Neuronal stem cell (in vitro differentiated cells): ENCODE data around the gene ZMIZ2.

Source experiments
- DNase-seq: peaks from one replicate; pipeline ENCODE4 v3.0.0-alpha.2; 2013; ENCODE audit warnings: low spot score
- H2AFZ ChIP-seq: one replicate; pipeline ENCODE4 v1.6.1; 2013; ENCODE audit warnings: mild to moderate bottlenecking, low read length, inconsistent platforms
- H2AK5ac ChIP-seq: 2 replicates; pipeline ENCODE4 v1.6.1; 2013; ENCODE audit warnings: low read depth, mild to moderate bottlenecking, inconsistent platforms, low read length, moderate library complexity, mixed read lengths
- H2BK120ac ChIP-seq: 2 replicates; pipeline ENCODE4 v1.6.1; 2013; ENCODE audit warnings: low read depth, mild to moderate bottlenecking, inconsistent platforms, low read length, moderate library complexity, mixed read lengths
- H2BK12ac ChIP-seq: one replicate; pipeline ENCODE4 v1.6.1; 2013; ENCODE audit warnings: low read length, inconsistent platforms
- H2BK15ac ChIP-seq: 2 replicates; pipeline ENCODE4 v1.6.1; 2013; ENCODE audit warnings: mild to moderate bottlenecking, low read length, inconsistent platforms, mixed read lengths
- H2BK5ac ChIP-seq: one replicate; pipeline ENCODE4 v1.6.1; 2013; ENCODE audit warnings: inconsistent platforms, mild to moderate bottlenecking, low read length, moderate library complexity
- H3K14ac ChIP-seq: one replicate; pipeline ENCODE4 v1.6.1; 2013; ENCODE audit warnings: low read length, inconsistent platforms
- H3K18ac ChIP-seq: 2 replicates; pipeline ENCODE4 v1.6.1; 2013; ENCODE audit warnings: low read length, inconsistent platforms
- H3K23ac ChIP-seq: 2 replicates; pipeline ENCODE4 v1.6.1; 2013; ENCODE audit warnings: low read depth, mild to moderate bottlenecking, mixed read lengths, low read length, inconsistent platforms; ENCODE audit not compliant: poor library complexity
- H3K27ac ChIP-seq: replicated peaks from 3 replicates; pipeline ENCODE4 v1.5.1; 2013; ENCODE audit warnings: low read length, inconsistent platforms
- H3K27me3 ChIP-seq, 3 experiments: 2 replicates each; pipeline ENCODE4 v1.6.1; 2013; ENCODE audit warnings: low read length in 3 of 3, mild to moderate bottlenecking in 2 of 3, inconsistent platforms in 1 of 3, low read depth in 1 of 3, mixed read lengths in 1 of 3, moderate library complexity in 1 of 3; ENCODE audit not compliant: control insufficient read depth in 3 of 3, insufficient read depth in 3 of 3
- H3K36me3 ChIP-seq, 2 donors: replicated peaks in 1 of 2; 2 replicates each; pipeline ENCODE4 v1.6.1; 2013; ENCODE audit warnings: low read length in 2 of 2; ENCODE audit not compliant: control insufficient read depth in 2 of 2, insufficient read depth in 2 of 2
- H3K4ac ChIP-seq: 2 replicates; pipeline ENCODE4 v1.6.1; 2013; ENCODE audit warnings: inconsistent platforms, mild to moderate bottlenecking, low read length, moderate library complexity
- H3K4me1 ChIP-seq, 2 donors: 1 replicate in 1 of 2; 2 replicates in 1 of 2; pipeline ENCODE4 v1.6.1; 2013; ENCODE audit warnings: low read length in 2 of 2, low read depth in 1 of 2; ENCODE audit not compliant: control insufficient read depth in 2 of 2, insufficient read depth in 1 of 2
- H3K4me2 ChIP-seq: one replicate; pipeline ENCODE4 v1.6.1; 2013; ENCODE audit warnings: mild to moderate bottlenecking, low read length, inconsistent platforms; ENCODE audit not compliant: insufficient read depth, poor library complexity, severe bottlenecking
- H3K4me3 ChIP-seq, 2 donors: 2 replicates each; pipeline ENCODE4 v1.5.1; 2013; ENCODE audit warnings: low read length in 2 of 2, mild to moderate bottlenecking in 2 of 2, inconsistent platforms in 1 of 2, moderate library complexity in 1 of 2
- H3K79me1 ChIP-seq: one replicate; pipeline ENCODE4 v1.6.1; 2013; ENCODE audit warnings: low read depth, mild to moderate bottlenecking, inconsistent platforms, low read length, moderate library complexity
- H3K9ac ChIP-seq: one replicate; pipeline ENCODE4 v1.6.1; 2013; ENCODE audit warnings: mild to moderate bottlenecking, low read depth, low read length, inconsistent platforms; ENCODE audit not compliant: poor library complexity
- H3K9me3 ChIP-seq, 2 donors: replicated peaks in 1 of 2; 2 replicates each; pipeline versions ENCODE3 to v1.6.1; 2013; ENCODE audit warnings: low read length in 2 of 2, mild to moderate bottlenecking in 2 of 2, inconsistent platforms in 1 of 2, low read depth in 1 of 2, mixed read lengths in 1 of 2, moderate library complexity in 1 of 2; ENCODE audit not compliant: control insufficient read depth in 2 of 2, insufficient read depth in 1 of 2
- H4K8ac ChIP-seq: one replicate; pipeline ENCODE4 v1.6.1; 2013; ENCODE audit warnings: low read depth, mild to moderate bottlenecking, inconsistent platforms, low read length, moderate library complexity
- H4K91ac ChIP-seq: one replicate; pipeline ENCODE4 v1.6.1; 2013; ENCODE audit warnings: low read length, low read depth, mild to moderate bottlenecking, inconsistent platforms; ENCODE audit not compliant: poor library complexity
- WGBS, 2 donors: extraction: QIAGEN DNeasy Blood & Tissue Kit; methylation state at CpG; one replicate each; pipeline ENCODE4 v1.1.7; 2013; ENCODE audit warnings: missing lambda C conversion rate in 2 of 2, mixed read lengths in 1 of 2; ENCODE audit not compliant: insufficient read length in 2 of 2, insufficient replicate concordance in 1 of 2; ENCODE audit errors: extremely low coverage in 2 of 2; 5-methylcytosine and 5-hydroxymethylcytosine counted together

Gene ZMIZ2

GRCh38 chr7:44755698-44756627, 7.3 kb downstream of the ZMIZ2 start:
- Histone ChIP-seq H3K4me3 (no peak overlapping the region), H3K27me3 (no peaks in the 10 kb centered on the region)

DNA sequence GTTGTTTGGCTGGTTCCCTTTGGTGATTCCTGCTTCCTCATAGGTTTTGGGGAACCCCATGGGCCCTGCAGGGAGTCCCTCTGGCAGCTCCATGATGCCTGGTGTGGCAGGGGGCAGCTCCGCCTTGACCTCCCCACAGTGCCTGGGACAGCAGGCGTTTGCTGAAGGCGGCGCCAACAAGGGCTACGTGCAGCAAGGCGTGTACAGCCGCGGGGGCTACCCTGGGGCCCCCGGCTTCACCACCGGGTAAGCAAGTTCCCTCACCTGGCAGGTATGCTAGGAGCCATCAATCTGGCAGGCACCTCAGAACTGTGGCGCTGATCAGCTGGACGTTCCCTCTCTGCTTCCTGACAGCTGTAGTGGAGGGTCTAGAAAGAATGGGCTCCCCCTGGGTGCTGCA, 8.3 kb downstream of the ZMIZ2 start:
- no CpG with 5 or more reads among the region's 12 CpGs for WGBS, 2 donors
- Histone ChIP-seq H3K4me3 (no peak overlapping the region), H3K14ac (no peak overlapping the region)

More at GRCh38 chr7:44755698-44756627, 7.3 kb downstream of the ZMIZ2 start:
- Histone ChIP-seq H2AK5ac (no peak overlapping the region), H3K36me3 (peaks cover 29 to 48% of the 10 kb centered on the region in 2 donors), H3K23ac (peak overlapping the region; percentile 55), H3K27ac (no peak overlapping the region), H4K8ac (peak overlapping the region; percentile 23), H2BK120ac (no peak overlapping the region), H2BK12ac (no peak overlapping the region), H3K9ac (no peak overlapping the region), H3K79me1 (peaks cover 7% of the 10 kb centered on the region), H2BK15ac (no peak overlapping the region), H4K91ac (no peak overlapping the region), H3K9me3 (no peaks in the 10 kb centered on the region), H2AFZ (no peak overlapping the region), H3K14ac (no peak overlapping the region), H2BK5ac (peak overlapping the region; percentile 89), H3K4me1 (peaks cover 3 to 10% of the 10 kb centered on the region in 2 donors), H3K18ac (peak overlapping the region; percentile 28), H3K4me2 (no peak overlapping the region), H3K4ac (no peak overlapping the region)
- DNase-seq: no peak
- no CpG with 5 or more reads among the region's 17 CpGs for WGBS, 2 donors

GRCh38 chr7:44757311-44757710, 8.7 kb downstream of the ZMIZ2 start:
- no peak for DNase-seq
- no peak overlapping the region for H3K23ac ChIP-seq
- H2BK5ac ChIP-seq: no peak overlapping the region
- no peak overlapping the region for H3K9ac ChIP-seq
- peaks cover 4% of the 10 kb centered on the region for H3K79me1 ChIP-seq
- no peaks in the 10 kb centered on the region for H3K27me3 ChIP-seq
- WGBS, 2 donors: no CpG with 5 or more reads among the region's 10 CpGs
- no peak overlapping the region for H3K4me2 ChIP-seq
- H2BK12ac ChIP-seq: no peak overlapping the region
- no peak overlapping the region for H3K18ac ChIP-seq
- no peak overlapping the region for H3K4me3 ChIP-seq
- H3K14ac ChIP-seq: no peak overlapping the region
- H4K91ac ChIP-seq: no peak overlapping the region
- H4K8ac ChIP-seq: no peak overlapping the region
- no peak overlapping the region for H2BK15ac ChIP-seq
- no peak overlapping the region for H2AFZ ChIP-seq
- H3K9me3 ChIP-seq: no peaks in the 10 kb centered on the region
- no peak overlapping the region for H2AK5ac ChIP-seq
- H3K36me3 ChIP-seq: peaks cover 36 to 53% of the 10 kb centered on the region in 2 donors
- no peak overlapping the region for H2BK120ac ChIP-seq
- peaks cover 0 to 6% of the 10 kb centered on the region in 2 donors for H3K4me1 ChIP-seq
- H3K27ac ChIP-seq: no peak overlapping the region
- H3K4ac ChIP-seq: no peak overlapping the region

More for the DNA sequence above, 8.3 kb downstream of the ZMIZ2 start:
- Histone ChIP-seq H3K27me3 (no peaks in the 10 kb centered on the region), H3K9me3 (no peaks in the 10 kb centered on the region), H3K36me3 (peaks cover 35 to 49% of the 10 kb centered on the region in 2 donors), H3K79me1 (peaks cover 4% of the 10 kb centered on the region), H3K4ac (no peak overlapping the region), H2BK12ac (no peak overlapping the region), H3K4me2 (no peak overlapping the region), H4K8ac (no peak overlapping the region), H4K91ac (no peak overlapping the region), H2BK120ac (no peak overlapping the region), H2AK5ac (no peak overlapping the region), H3K18ac (no peak overlapping the region), H2AFZ (no peak overlapping the region), H3K23ac (no peak overlapping the region), H2BK15ac (no peak overlapping the region), H3K9ac (peak overlapping the region; percentile 70), H3K4me1 (peaks cover 0 to 6% of the 10 kb centered on the region in 2 donors), H3K27ac (no peak overlapping the region), H2BK5ac (no peak overlapping the region)
- DNase-seq: no peak

DNA sequence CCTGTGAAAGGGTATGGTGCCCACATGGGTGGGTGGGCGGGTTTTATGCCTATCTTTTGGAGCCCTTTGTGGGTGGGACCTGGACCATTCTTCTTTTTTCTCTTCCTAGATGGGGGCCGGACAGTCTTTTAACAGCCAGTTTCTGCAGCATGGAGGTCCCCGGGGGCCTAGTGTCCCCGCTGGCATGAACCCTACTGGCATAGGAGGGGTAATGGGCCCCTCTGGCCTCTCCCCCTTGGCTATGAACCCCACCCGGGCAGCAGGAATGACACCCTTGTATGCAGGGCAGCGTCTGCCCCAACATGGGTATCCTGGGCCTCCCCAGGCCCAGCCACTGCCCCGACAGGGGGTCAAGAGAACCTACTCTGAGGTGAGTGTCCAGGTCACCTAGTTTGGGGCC, 9.1 kb downstream of the ZMIZ2 start:
- no CpG with 5 or more reads among the region's 7 CpGs for WGBS, 2 donors
- H3K4ac ChIP-seq: no peak overlapping the region

More for the DNA sequence above, 9.1 kb downstream of the ZMIZ2 start:
- no peak overlapping the region for H3K14ac ChIP-seq
- peaks cover 39 to 58% of the 10 kb centered on the region in 2 donors for H3K36me3 ChIP-seq
- H3K9ac ChIP-seq: no peak overlapping the region
- peaks cover 4% of the 10 kb centered on the region for H3K79me1 ChIP-seq
- no peak overlapping the region for H2BK5ac ChIP-seq
- H3K27me3 ChIP-seq: no peaks in the 10 kb centered on the region
- no peak overlapping the region for H4K8ac ChIP-seq
- no peak for DNase-seq
- H2BK15ac ChIP-seq: no peak overlapping the region
- no peak overlapping the region for H2AK5ac ChIP-seq
- H2AFZ ChIP-seq: no peak overlapping the region
- H3K23ac ChIP-seq: no peak overlapping the region
- H3K4me3 ChIP-seq: no peak overlapping the region
- no peak overlapping the region for H4K91ac ChIP-seq
- H3K4me1 ChIP-seq: peaks cover 0 to 6% of the 10 kb centered on the region in 2 donors
- no peaks in the 10 kb centered on the region for H3K9me3 ChIP-seq
- H3K18ac ChIP-seq: no peak overlapping the region
- no peak overlapping the region for H3K27ac ChIP-seq
- no peak overlapping the region for H3K4me2 ChIP-seq
- H2BK120ac ChIP-seq: no peak overlapping the region
- H2BK12ac ChIP-seq: no peak overlapping the region
